Measurements from ENCODE around the gene STAT4. TPM values are rescaled to one million over a fixed set of nuclear protein-coding genes. Genes with fewer than 3 reads are reported as not detected.
A peak's percentile ranks its signal among the peaks of the same experiment; 100 is the strongest.

STAT4 gene
- total RNA-seq, 1 experiment from 2014 or later: 0.33 TPM

DNA sequence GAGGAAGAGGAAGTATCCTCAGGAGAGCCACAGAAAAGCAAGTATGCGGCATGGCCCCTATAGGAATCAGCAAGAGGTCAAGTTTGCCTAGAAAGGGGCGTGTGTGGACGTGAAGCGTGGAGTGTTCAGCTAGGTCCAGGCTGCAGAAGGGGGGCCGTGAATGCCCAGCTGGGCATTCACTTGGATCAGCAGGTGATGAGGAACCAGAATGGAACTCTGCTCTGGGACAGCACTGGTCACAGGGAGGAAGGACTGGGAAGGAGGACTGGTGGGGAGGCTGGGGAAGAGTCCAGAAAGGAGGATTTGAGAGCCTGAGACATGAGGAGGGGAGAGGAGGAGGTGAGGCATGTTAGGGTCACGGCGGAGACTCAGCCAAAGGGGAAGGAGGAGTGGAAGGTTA lies 156.6 kb downstream of the STAT4 start:
- H2BK120ac ChIP-seq (ENCODE audit: low read depth, low read length, poor library complexity, severe bottlenecking): no peak overlapping the region
- no peaks in the 10 kb centered on the region for H3K79me2 ChIP-seq (ENCODE audit: insufficient read depth, low read length)
- H2BK15ac ChIP-seq (ENCODE audit: low read depth, low read length): no peak overlapping the region
- H4K20me1 ChIP-seq (ENCODE audit: control insufficient read depth, insufficient read depth, insufficient read length): no peaks in the 10 kb centered on the region
- no peak overlapping the region for H3K23ac ChIP-seq (ENCODE audit: insufficient read length, low read depth, low read length)
- H2AFZ ChIP-seq (ENCODE audit: low read length): no peak overlapping the region
- H3K27ac ChIP-seq (ENCODE audit: insufficient read length, low read depth, low read length): no peak overlapping the region
- Mint-ChIP-seq H3K9me3 (no peaks in the 10 kb centered on the region), H3K4me3 (no peak overlapping the region), H3K27me3 (ENCODE audit: low read depth) (no peaks in the 10 kb centered on the region), H3K4me1 (no peaks in the 10 kb centered on the region), H3K27ac (peak overlapping the region in 1 of 3 experiments; percentile 24; a peak in 2 of 7 replicates), H3K36me3 (ENCODE audit: insufficient read depth in 1 of 3, low read depth in 3 of 3) (peaks cover 49 to 90% (median 77%) of the 10 kb centered on the region in 3 experiments)
- no peak overlapping the region for H3K4me2 ChIP-seq (ENCODE audit: insufficient read depth, insufficient read length, low read length)
- no peak for DNase-seq
- H2BK5ac ChIP-seq (ENCODE audit: insufficient read length, low read length): no peak overlapping the region
- H2BK12ac ChIP-seq (ENCODE audit: insufficient read length, low read depth, low read length): no peak overlapping the region
- no peak overlapping the region for H3K9ac ChIP-seq (ENCODE audit: extremely low read depth, insufficient read length, low read length)
- no peak overlapping the region for H4K91ac ChIP-seq (ENCODE audit: insufficient read length, low read depth, low read length)
- no peaks in the 10 kb centered on the region for H3K27me3 ChIP-seq (ENCODE audit: insufficient read depth, low read length)
- TF ChIP-seq, protein P1, sequence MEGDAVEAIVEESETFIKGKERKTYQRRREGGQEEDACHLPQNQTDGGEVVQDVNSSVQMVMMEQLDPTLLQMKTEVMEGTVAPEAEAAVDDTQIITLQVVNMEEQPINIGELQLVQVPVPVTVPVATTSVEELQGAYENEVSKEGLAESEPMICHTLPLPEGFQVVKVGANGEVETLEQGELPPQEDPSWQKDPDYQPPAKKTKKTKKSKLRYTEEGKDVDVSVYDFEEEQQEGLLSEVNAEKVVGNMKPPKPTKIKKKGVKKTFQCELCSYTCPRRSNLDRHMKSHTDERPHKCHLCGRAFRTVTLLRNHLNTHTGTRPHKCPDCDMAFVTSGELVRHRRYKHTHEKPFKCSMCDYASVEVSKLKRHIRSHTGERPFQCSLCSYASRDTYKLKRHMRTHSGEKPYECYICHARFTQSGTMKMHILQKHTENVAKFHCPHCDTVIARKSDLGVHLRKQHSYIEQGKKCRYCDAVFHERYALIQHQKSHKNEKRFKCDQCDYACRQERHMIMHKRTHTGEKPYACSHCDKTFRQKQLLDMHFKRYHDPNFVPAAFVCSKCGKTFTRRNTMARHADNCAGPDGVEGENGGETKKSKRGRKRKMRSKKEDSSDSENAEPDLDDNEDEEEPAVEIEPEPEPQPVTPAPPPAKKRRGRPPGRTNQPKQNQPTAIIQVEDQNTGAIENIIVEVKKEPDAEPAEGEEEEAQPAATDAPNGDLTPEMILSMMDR (conservative IDR thresholded peaks at IDR 0.05): no peak
- no peaks in the 10 kb centered on the region for H3K9me3 ChIP-seq (ENCODE audit: control insufficient read depth, low read depth, low read length)
- H2BK20ac ChIP-seq (ENCODE audit: low read depth, low read length, poor library complexity, severe bottlenecking): no peak overlapping the region
- H3K18ac ChIP-seq (ENCODE audit: insufficient read length, low read depth, low read length): no peak overlapping the region
- H4K8ac ChIP-seq (replicated peaks; ENCODE audit: insufficient read length, low read depth, low read length): no peak overlapping the region
- no peak overlapping the region for H3K56ac ChIP-seq (ENCODE audit: insufficient read length, low read depth, low read length)
- WGBS (ENCODE audit: extremely low coverage, insufficient read length, low lambda C conversion rate): no CpG with 5 or more reads among the region's 7 CpGs
- H2AK5ac ChIP-seq (ENCODE audit: insufficient read length, low read length): no peak overlapping the region
- no peak overlapping the region for H3K4ac ChIP-seq (ENCODE audit: low read depth, low read length)
- H3K4me1 ChIP-seq (ENCODE audit: insufficient read depth, low read length): no peaks in the 10 kb centered on the region
- no peak overlapping the region for H4K5ac ChIP-seq (ENCODE audit: insufficient read length, low read depth, low read length)
- no peak overlapping the region for H3K14ac ChIP-seq (ENCODE audit: insufficient read depth, low read length)
- no peak overlapping the region for H3T11ph ChIP-seq (ENCODE audit: low read length)
- H3K79me1 ChIP-seq (ENCODE audit: insufficient read depth, low read depth, low read length, poor library complexity, severe bottlenecking): no peaks in the 10 kb centered on the region
- H3K23me2 ChIP-seq (ENCODE audit: insufficient read length, low read depth, low read length, poor library complexity, severe bottlenecking): no peaks in the 10 kb centered on the region
